HCT116 (cell line): ENCODE data around the gene CD40. TPM values are rescaled to one million over a fixed set of nuclear protein-coding genes. Genes with fewer than 3 reads are reported as not detected.

ENCODE experiments used
- ATAC-seq: fragments of 200-7000 bp; cut with Tn5 transposase; 2 replicates; pipeline ENCODE4 v1.9.1; 2020; ENCODE audit warnings: mild to moderate bottlenecking, moderate library complexity
- BruUV-seq: library from RNA; stranded (reverse); fragments of 400-500 nt; replicated peaks from 2 replicates; lab custom pipeline; 2021; lab: Mats Ljungman, UMichigan
- CTCF ChIA-PET: fragments of 300-600 bp; sonication (Branson Sonifier 250); formaldehyde crosslinking; loops from one replicate; lab custom pipeline; 2021; ENCODE audit warnings: antibody characterized with exemption; lab: Charles Lee
- POLR2A ChIA-PET: fragments of 300-600, 350-600 bp; sonication (Branson Sonifier 250); formaldehyde crosslinking; loops from one replicate; lab custom pipeline; 2021; ENCODE audit warnings: antibody characterized with exemption; lab: Charles Lee
- RAD21 ChIA-PET, 2 experiments: fragments of 300-600 bp; sonication (Branson Sonifier 250); formaldehyde crosslinking; loops; one replicate each; lab custom pipeline; 2023; ENCODE audit warnings: low total read pairs in 2 of 2; ENCODE audit not compliant: uncharacterized antibody in 2 of 2, unreplicated experiment in 2 of 2, low non-redundant PET in 1 of 2; lab: Charles Lee
- DNase-seq: peaks from one replicate; pipeline ENCODE4 v3.0.0-alpha.2; 2010; ENCODE audit warnings: low read depth, low spot score
- H2AFZ ChIP-seq: fragments of 200-600 bp; shearing (Covaris generic), sonication (generic); 2 replicates; pipeline ENCODE4 v1.6.1; 2017; ENCODE audit warnings: low read depth, mixed run types, mixed read lengths, antibody characterized with exemption, low read length; ENCODE audit not compliant: poor library complexity, severe bottlenecking
- H3K27ac ChIP-seq: 2 replicates; pipeline ENCODE4 v1.5.1; 2012; ENCODE audit warnings: low read depth, low read length
- H3K27me3 ChIP-seq: fragments of 200-600 bp; sonication (generic); 2 replicates; pipeline ENCODE4 v1.6.1; 2016; ENCODE audit warnings: mixed run types, low read length, mixed read lengths; ENCODE audit not compliant: insufficient read depth
- H3K36me3 ChIP-seq, 2 experiments: fragments of 200-500 bp in 1 of 2; fragments of 200-600 bp in 1 of 2; sonication (Bioruptor generic) in 1 of 2; sonication (generic) in 1 of 2; 2 replicates each; pipeline versions ENCODE4 v1.5.1 to v1.6.1; 2014 to 2016; ENCODE audit warnings: low read length in 2 of 2, inconsistent platforms in 1 of 2, mixed read lengths in 1 of 2, mixed run types in 1 of 2; ENCODE audit not compliant: insufficient read depth in 2 of 2, control insufficient read depth in 1 of 2
- H3K4me1 ChIP-seq, 2 experiments: fragments of 200-600 bp in 1 of 2; sonication (generic) in 1 of 2; 2 replicates each; pipeline versions ENCODE4 v1.5.1 to v1.6.1; 2012 to 2017; ENCODE audit warnings: low read length in 2 of 2, inconsistent platforms in 1 of 2, mild to moderate bottlenecking in 1 of 2, mixed read lengths in 1 of 2, mixed run types in 1 of 2, moderate library complexity in 1 of 2; ENCODE audit not compliant: insufficient read depth in 2 of 2, control insufficient read depth in 1 of 2
- H3K4me2 ChIP-seq: fragments of 200-600 bp; sonication (generic); 2 replicates; pipeline ENCODE4 v1.6.1; 2017; ENCODE audit warnings: mixed run types, low read length, mixed read lengths
- H3K4me3 ChIP-seq, 2 experiments: fragments of 200-600 bp in 1 of 2; sonication (generic) in 1 of 2; replicated peaks in 1 of 2; 2 replicates each; pipeline ENCODE4 v1.5.1; 2011 to 2016; ENCODE audit warnings: low read length in 2 of 2, control low read depth in 1 of 2, low read depth in 1 of 2, mild to moderate bottlenecking in 1 of 2, mixed read lengths in 1 of 2, mixed run types in 1 of 2
- H3K79me2 ChIP-seq: fragments of 200-600 bp; sonication (generic); 2 replicates; pipeline ENCODE4 v1.6.1; 2017; ENCODE audit warnings: mild to moderate bottlenecking, mixed run types, low read length, moderate library complexity, mixed read lengths; ENCODE audit not compliant: insufficient read depth
- H3K9ac ChIP-seq: fragments of 200-600 bp; sonication (generic); 2 replicates; pipeline ENCODE4 v1.6.1; 2016; ENCODE audit warnings: low read length, mixed read lengths
- H3K9me2 ChIP-seq: fragments of 200-600 bp; sonication (generic), shearing (Covaris generic); 2 replicates; pipeline ENCODE4 v1.6.1; 2017; ENCODE audit warnings: mixed run types, mild to moderate bottlenecking, moderate library complexity; ENCODE audit not compliant: insufficient read depth
- H3K9me3 ChIP-seq, 2 experiments: fragments of 200-500 bp in 1 of 2; fragments of 200-600 bp in 1 of 2; sonication (Bioruptor generic) in 1 of 2; sonication (generic) in 1 of 2; 2 replicates each; pipeline ENCODE4 v1.6.1; 2014 to 2017; ENCODE audit warnings: low read length in 2 of 2, mixed read lengths in 2 of 2, inconsistent platforms in 1 of 2, low read depth in 1 of 2, mild to moderate bottlenecking in 1 of 2, mixed run types in 1 of 2, moderate library complexity in 1 of 2; ENCODE audit not compliant: control insufficient read depth in 1 of 2, insufficient read depth in 1 of 2
- H4K20me1 ChIP-seq: fragments of 200-600 bp; sonication (generic), shearing (Covaris generic); 2 replicates; pipeline ENCODE4 v1.6.1; 2017; ENCODE audit warnings: mixed run types, mild to moderate bottlenecking, moderate library complexity; ENCODE audit not compliant: insufficient read depth
- CBX3 ChIP-seq: IDR thresholded peaks from 2 replicates; pipeline ENCODE4 v1.6.1; 2012; ENCODE audit warnings: low read depth
- CTCF ChIP-seq, 3 experiments: fragments of 200-600 bp in 1 of 3; sonication (generic) in 1 of 3; IDR thresholded peaks in 2 of 3; conservative IDR thresholded peaks in 1 of 3; 2 replicates each; pipeline ENCODE4 v1.5.1; 2012 to 2017; ENCODE audit warnings: low read depth in 2 of 3, low read length in 2 of 3, antibody characterized with exemption in 1 of 3, borderline replicate concordance in 1 of 3, control low read depth in 1 of 3, mild to moderate bottlenecking in 1 of 3, mixed read lengths in 1 of 3, mixed run types in 1 of 3, moderate library complexity in 1 of 3; ENCODE audit not compliant: insufficient read depth in 1 of 3
- ELF1 ChIP-seq: IDR thresholded peaks from 2 replicates; pipeline ENCODE4 v1.6.1; 2012; ENCODE audit warnings: low read depth, borderline replicate concordance
- EZH2 ChIP-seq: fragments of 200-600 bp; sonication (generic); IDR thresholded peaks from 2 replicates; pipeline ENCODE4 v1.6.1; 2017; ENCODE audit warnings: antibody characterized with exemption, mixed run types
- POLR2A ChIP-seq: IDR thresholded peaks from 2 replicates; pipeline ENCODE4 v1.7.0; 2011; ENCODE audit warnings: borderline replicate concordance; ENCODE audit not compliant: insufficient read depth, insufficient read length; ENCODE audit errors: extremely low read depth
- POLR2AphosphoS5 ChIP-seq: IDR thresholded peaks from 2 replicates; pipeline ENCODE4 v1.6.1; 2011; ENCODE audit warnings: mild to moderate bottlenecking, low read depth, low read length, moderate library complexity
- SP1 ChIP-seq: IDR thresholded peaks from 2 replicates; pipeline ENCODE4 v1.6.1; 2012; ENCODE audit warnings: low read depth
- YY1 ChIP-seq: IDR thresholded peaks from 2 replicates; pipeline ENCODE4 v1.6.1; 2011; ENCODE audit warnings: low read length, low read depth, moderate library complexity, mild to moderate bottlenecking; ENCODE audit not compliant: insufficient replicate concordance; ENCODE audit errors: extremely low read depth
- ZBTB33 ChIP-seq: IDR thresholded peaks from 2 replicates; pipeline ENCODE4 v1.6.1; 2011; ENCODE audit warnings: mild to moderate bottlenecking, low read length, moderate library complexity; ENCODE audit not compliant: insufficient replicate concordance; ENCODE audit errors: extremely low read depth
- ZNF274 ChIP-seq: fragments of 200-500 bp; sonication (Bioruptor generic); IDR thresholded peaks from 2 replicates; pipeline ENCODE4 v1.6.1; 2014; ENCODE audit warnings: mild to moderate bottlenecking, low read depth, low read length, inconsistent platforms
- intact Hi-C: fragments of 100-400 bp; cut with micrococcal nuclease; formaldehyde crosslinking; loops from 2 replicates; pipeline ENCODE4 v1.10.0; 2022
- total RNA-seq: library from RNA; stranded (reverse); gene quantifications from one replicate; pipeline ENCODE4 v1.2.1, GENCODE V29; 2021; ENCODE audit not compliant: unreplicated experiment

The CD40 gene
- total RNA-seq, 1 experiment from 2014 or later: 21.3 TPM

- TF ChIP-seq ZBTB33: no peak
- no peak for TF ChIP-seq ZNF274
- TF ChIP-seq SP1: no peak
Measured at GRCh38 chr20:46107061-46107460, 11.1 kb upstream of the CD40 start (continued).

- Histone ChIP-seq H4K20me1 (no peaks in the 10 kb centered on the region), H3K4me2 (no peak overlapping the region), H3K4me1 (no peaks in the 10 kb centered on the region), H2AFZ (no peak overlapping the region), H3K79me2 (no peaks in the 10 kb centered on the region), H3K9me3 (no peaks in the 10 kb centered on the region), H3K4me3 (no peak overlapping the region), H3K27me3 (peaks cover 17% of the 10 kb centered on the region; the same call in 1 of the 2 replicates), H3K27ac (no peak overlapping the region), H3K36me3 (no peaks in the 10 kb centered on the region), H3K9me2 (no peaks in the 10 kb centered on the region), H3K9ac (no peak overlapping the region)
- ATAC-seq: no peak
- no TSS peak for BruUV-seq
- no peak for TF ChIP-seq POLR2A
- no peak for TF ChIP-seq ELF1
- no peak for TF ChIP-seq EZH2
- TF ChIP-seq CBX3: no peak
- no peak for TF ChIP-seq CTCF (IDR thresholded peaks at IDR 0.05 in 2 of 3, conservative IDR thresholded peaks at IDR 0.05 in 1 of 3; ENCODE audit: borderline replicate concordance in 1 of 3, insufficient read depth in 1 of 3, low read depth in 2 of 3, low read length in 2 of 3)
- TF ChIP-seq YY1: no peak
- TF ChIP-seq POLR2AphosphoS5: no peak
- ChIA-PET CTCF (interaction anchor here (1.2 kb wide), 1 partner anchor 86 kb away, joined by 5 read pairs; no protein-coding TSS in a partner anchor), POLR2A (no interaction called here), RAD21 (no interaction called here)
- intact Hi-C loops: no loop called here
- no peak for DNase-seq
Measured at GRCh38 chr20:46108435-46108841, 9.7 kb upstream of the CD40 start.
